Thyroid gland (tissue), 4 donors: ENCODE measurements around the gene TEX19.

Experiments
- CTCF ChIP-seq, 6 experiments: fragments of 200-600 bp in 3 of 6; fragments of 450-650 bp in 3 of 6; sonication (generic) in 3 of 6; IDR thresholded peaks; one replicate each; pipeline ENCODE4 v1.5.1; 2016 to 2019; ENCODE audit warnings: antibody characterized with exemption in 6 of 6, mild to moderate bottlenecking in 2 of 6, inconsistent platforms in 1 of 6, moderate library complexity in 1 of 6
- POLR2A ChIP-seq, 2 donors: fragments of 450-650 bp; IDR thresholded peaks; one replicate each; pipeline ENCODE4 v1.6.1; 2017; ENCODE audit warnings: antibody characterized with exemption in 2 of 2, mild to moderate bottlenecking in 2 of 2, moderate library complexity in 1 of 2

GRCh38 chr17:82373731-82374625 lies 14.9 kb downstream of the TEX19 start:
- no peak for TF ChIP-seq CTCF (IDR thresholded peaks at IDR 0.05)
- TF ChIP-seq POLR2A (IDR thresholded peaks at IDR 0.05): no peak
